Measurements from ENCODE around the gene LSAMP. TPM values are rescaled to one million over a fixed set of nuclear protein-coding genes. Genes with fewer than 3 reads are reported as not detected.

LSAMP gene
- total RNA-seq, 1 experiment from 2014 or later: 10.1 TPM

DNA sequence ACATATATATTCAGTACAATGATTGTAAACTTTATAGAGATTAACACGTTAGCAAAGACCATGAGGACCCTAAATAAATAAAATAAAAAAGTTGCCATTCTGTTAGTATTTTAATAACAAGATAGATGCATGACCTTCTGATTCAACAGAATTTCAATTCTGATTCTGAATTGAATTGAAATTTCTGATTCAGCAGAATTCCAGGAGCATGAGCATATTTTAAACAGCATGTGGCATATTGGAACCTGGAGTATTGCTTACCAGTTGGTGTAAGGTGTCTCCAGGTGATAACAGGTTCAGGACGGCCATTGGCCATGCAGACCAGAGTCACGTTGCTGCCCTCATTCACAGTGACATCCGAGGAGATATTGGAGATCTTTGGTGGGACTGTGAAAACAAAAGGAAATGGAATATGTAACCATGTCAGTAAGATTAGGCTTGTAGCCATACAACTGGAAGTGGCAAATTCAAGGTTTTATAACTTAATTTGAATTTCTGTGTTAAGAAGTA is 426.0 kb downstream of the LSAMP start:
- intact Hi-C loops (cut with micrococcal nuclease; ENCODE audit: unreplicated experiment): no loop called here
- CTCF ChIA-PET: no interaction called here

DNA sequence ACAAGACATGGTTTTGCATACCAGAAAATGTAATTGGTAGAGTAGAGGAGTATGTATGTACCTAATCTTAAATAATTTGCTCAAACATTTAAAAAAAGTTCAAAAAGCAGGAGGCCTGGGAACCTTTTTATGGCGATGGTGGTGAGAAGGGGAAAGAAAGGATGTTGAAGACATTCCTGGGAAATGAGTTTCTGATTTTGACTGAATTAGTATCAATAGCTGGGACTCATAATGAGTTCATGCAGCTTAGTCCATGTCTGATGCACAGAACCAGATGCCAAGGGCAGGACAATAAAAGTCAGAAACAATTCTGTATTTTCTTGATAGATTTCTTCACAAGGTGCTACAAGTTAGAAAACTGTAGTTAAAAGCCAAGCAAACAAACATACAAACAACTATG is 426.6 kb downstream of the LSAMP start:
- TF ChIP-seq EZH2 (IDR thresholded peaks at IDR 0.05; ENCODE audit: borderline replicate concordance, low read depth, low read length, poor library complexity, severe bottlenecking): no peak
- TF ChIP-seq, protein P1, sequence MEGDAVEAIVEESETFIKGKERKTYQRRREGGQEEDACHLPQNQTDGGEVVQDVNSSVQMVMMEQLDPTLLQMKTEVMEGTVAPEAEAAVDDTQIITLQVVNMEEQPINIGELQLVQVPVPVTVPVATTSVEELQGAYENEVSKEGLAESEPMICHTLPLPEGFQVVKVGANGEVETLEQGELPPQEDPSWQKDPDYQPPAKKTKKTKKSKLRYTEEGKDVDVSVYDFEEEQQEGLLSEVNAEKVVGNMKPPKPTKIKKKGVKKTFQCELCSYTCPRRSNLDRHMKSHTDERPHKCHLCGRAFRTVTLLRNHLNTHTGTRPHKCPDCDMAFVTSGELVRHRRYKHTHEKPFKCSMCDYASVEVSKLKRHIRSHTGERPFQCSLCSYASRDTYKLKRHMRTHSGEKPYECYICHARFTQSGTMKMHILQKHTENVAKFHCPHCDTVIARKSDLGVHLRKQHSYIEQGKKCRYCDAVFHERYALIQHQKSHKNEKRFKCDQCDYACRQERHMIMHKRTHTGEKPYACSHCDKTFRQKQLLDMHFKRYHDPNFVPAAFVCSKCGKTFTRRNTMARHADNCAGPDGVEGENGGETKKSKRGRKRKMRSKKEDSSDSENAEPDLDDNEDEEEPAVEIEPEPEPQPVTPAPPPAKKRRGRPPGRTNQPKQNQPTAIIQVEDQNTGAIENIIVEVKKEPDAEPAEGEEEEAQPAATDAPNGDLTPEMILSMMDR (conservative IDR thresholded peaks at IDR 0.05; ENCODE audit: low read depth, low read length): no peak
- Histone ChIP-seq H3K27me3 (replicated peaks; ENCODE audit: insufficient read depth, low read depth, low read length, poor library complexity) (no peaks in the 10 kb centered on the region), H3K36me3 (ENCODE audit: insufficient read depth, low read length, poor library complexity, severe bottlenecking) (no peaks in the 10 kb centered on the region), H3K4me1 (ENCODE audit: insufficient read depth, low read length, poor library complexity, severe bottlenecking) (no peaks in the 10 kb centered on the region), H3K27ac (ENCODE audit: low read depth, low read length, poor library complexity, severe bottlenecking) (no peak overlapping the region), H3K4me3 (ENCODE audit: low read depth, low read length, poor library complexity, severe bottlenecking) (no peak overlapping the region), H3K9me3 (ENCODE audit: low read depth, low read length, poor library complexity, severe bottlenecking) (no peaks in the 10 kb centered on the region)
- DNase-seq (ENCODE audit: low spot score): no peak
- intact Hi-C loops (cut with micrococcal nuclease; ENCODE audit: unreplicated experiment): no loop called here
- ChIA-PET CTCF (no interaction called here), POLR2A (ENCODE audit: low non-redundant PET) (no interaction called here)
- BruUV-seq (replicated peaks): no TSS peak

More for the DNA sequence above, 426.0 kb downstream of the LSAMP start:
- DNase-seq (ENCODE audit: low spot score): no peak
- H3K27ac ChIP-seq (ENCODE audit: low read depth, low read length, poor library complexity, severe bottlenecking): no peak overlapping the region
- no peaks in the 10 kb centered on the region for H3K4me1 ChIP-seq (ENCODE audit: insufficient read depth, low read length, poor library complexity, severe bottlenecking)
- no peaks in the 10 kb centered on the region for H3K9me3 ChIP-seq (ENCODE audit: low read depth, low read length, poor library complexity, severe bottlenecking)
- TF ChIP-seq EZH2 (IDR thresholded peaks at IDR 0.05; ENCODE audit: borderline replicate concordance, low read depth, low read length, poor library complexity, severe bottlenecking): no peak
- TF ChIP-seq, protein P1 (conservative IDR thresholded peaks at IDR 0.05; ENCODE audit: low read depth, low read length): no peak
- no peaks in the 10 kb centered on the region for H3K36me3 ChIP-seq (ENCODE audit: insufficient read depth, low read length, poor library complexity, severe bottlenecking)
- POLR2A ChIA-PET (ENCODE audit: low non-redundant PET): no interaction called here
- no TSS peak for BruUV-seq (replicated peaks)
- no peak overlapping the region for H3K4me3 ChIP-seq (ENCODE audit: low read depth, low read length, poor library complexity, severe bottlenecking)
- no peaks in the 10 kb centered on the region for H3K27me3 ChIP-seq (replicated peaks; ENCODE audit: insufficient read depth, low read depth, low read length, poor library complexity)

DNA sequence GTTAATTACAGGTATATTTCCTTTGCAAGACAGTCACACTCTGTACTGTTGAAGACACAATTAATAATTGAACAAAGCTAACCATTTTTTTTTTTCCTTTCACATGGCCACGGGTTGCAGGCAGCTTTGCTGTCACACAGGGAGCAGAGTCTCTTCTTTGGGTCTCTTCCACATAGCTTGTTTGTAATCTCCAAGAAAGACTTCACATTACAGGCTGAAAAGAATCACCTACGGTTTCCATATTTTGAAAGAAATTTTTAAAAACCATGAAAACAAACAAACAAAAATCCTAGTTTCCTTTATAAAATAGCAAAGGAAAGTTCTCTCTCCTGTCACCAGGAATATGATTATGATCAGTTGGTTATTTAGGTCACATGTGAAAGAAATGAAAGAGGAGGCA is 429.4 kb downstream of the LSAMP start:
- TF ChIP-seq, protein P1 (conservative IDR thresholded peaks at IDR 0.05; ENCODE audit: low read depth, low read length): no peak
- no peak for TF ChIP-seq EZH2 (IDR thresholded peaks at IDR 0.05; ENCODE audit: borderline replicate concordance, low read depth, low read length, poor library complexity, severe bottlenecking)
- DNase-seq (ENCODE audit: low spot score): no peak
- Histone ChIP-seq H3K36me3 (ENCODE audit: insufficient read depth, low read length, poor library complexity, severe bottlenecking) (no peaks in the 10 kb centered on the region), H3K4me1 (ENCODE audit: insufficient read depth, low read length, poor library complexity, severe bottlenecking) (no peaks in the 10 kb centered on the region), H3K27ac (ENCODE audit: low read depth, low read length, poor library complexity, severe bottlenecking) (no peak overlapping the region), H3K4me3 (ENCODE audit: low read depth, low read length, poor library complexity, severe bottlenecking) (no peak overlapping the region), H3K27me3 (replicated peaks; ENCODE audit: insufficient read depth, low read depth, low read length, poor library complexity) (no peaks in the 10 kb centered on the region), H3K9me3 (ENCODE audit: low read depth, low read length, poor library complexity, severe bottlenecking) (no peaks in the 10 kb centered on the region)
- BruUV-seq (replicated peaks): no TSS peak
- intact Hi-C loops (cut with micrococcal nuclease; ENCODE audit: unreplicated experiment): no loop called here
- POLR2A ChIA-PET (ENCODE audit: low non-redundant PET): interaction anchor here (0.6 kb wide), 1 partner anchor 531 kb away, joined by 3 read pairs; no protein-coding TSS in a partner anchor
- CTCF ChIA-PET: no interaction called here

All from A673 (cell line).